GM19438 (cell line): ENCODE data around the gene TRDN.

Experiments
- ATAC-seq: cut with Tn5 transposase; IDR thresholded peaks from one replicate; pipeline ENCODE4 v1.9.1; 2021; ENCODE audit warnings: low read depth; ENCODE audit not compliant: unreplicated experiment

TRDN gene

GRCh38 chr6:123430970-123431369 lies 205.8 kb downstream of the TRDN start:
- ATAC-seq: no peak

- ATAC-seq: no peak
These were observed 209.7 kb downstream of the TRDN start for GRCh38 chr6:123427008-123427407.

- no peak for ATAC-seq
These were observed 213.6 kb downstream of the TRDN start for GRCh38 chr6:123423130-123423529.

GRCh38 chr6:123420512-123420911 lies 216.2 kb downstream of the TRDN start:
- no peak for ATAC-seq

GRCh38 chr6:123418071-123418470 lies 218.7 kb downstream of the TRDN start:
- ATAC-seq: no peak

GRCh38 chr6:123417535-123417934 lies 219.2 kb downstream of the TRDN start:
- ATAC-seq: no peak

DNA sequence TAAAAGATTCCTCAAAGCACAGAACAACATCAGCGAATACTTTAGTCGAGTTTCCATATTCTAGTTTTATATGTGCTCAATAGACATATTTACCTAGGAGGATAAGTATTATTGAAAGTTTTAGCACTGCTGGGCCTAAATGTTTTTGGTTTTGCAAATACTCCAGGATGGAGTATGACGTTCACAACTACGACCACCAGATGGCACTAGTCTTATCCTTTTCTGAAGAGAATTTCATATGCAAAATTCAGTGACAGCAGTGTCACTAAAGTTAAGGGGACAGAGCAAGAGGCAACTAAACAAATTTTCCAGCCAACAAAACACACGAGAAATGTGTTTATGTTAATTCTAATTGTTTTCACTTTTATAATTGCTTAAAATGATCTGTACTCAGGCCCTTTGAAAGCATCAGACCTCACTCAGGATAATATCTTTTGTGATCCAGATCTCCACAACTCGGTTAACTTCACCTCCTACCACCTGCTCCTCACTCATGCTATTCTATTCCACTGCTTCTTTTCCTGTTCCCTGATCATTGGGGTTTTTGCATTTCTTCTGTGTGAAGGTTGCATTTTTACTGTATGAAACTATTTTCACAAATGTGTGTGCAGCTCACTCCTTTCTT lies 220.8 kb downstream of the TRDN start:
- peak; percentile 87 for ATAC-seq

GRCh38 chr6:123404975-123405374 lies 231.8 kb downstream of the TRDN start:
- no peak for ATAC-seq

- peak; percentile 91 for ATAC-seq
These were observed 234.7 kb downstream of the TRDN start for GRCh38 chr6:123402052-123402451.

- ATAC-seq: no peak
These were observed 238.7 kb downstream of the TRDN start for GRCh38 chr6:123398072-123398471.

DNA sequence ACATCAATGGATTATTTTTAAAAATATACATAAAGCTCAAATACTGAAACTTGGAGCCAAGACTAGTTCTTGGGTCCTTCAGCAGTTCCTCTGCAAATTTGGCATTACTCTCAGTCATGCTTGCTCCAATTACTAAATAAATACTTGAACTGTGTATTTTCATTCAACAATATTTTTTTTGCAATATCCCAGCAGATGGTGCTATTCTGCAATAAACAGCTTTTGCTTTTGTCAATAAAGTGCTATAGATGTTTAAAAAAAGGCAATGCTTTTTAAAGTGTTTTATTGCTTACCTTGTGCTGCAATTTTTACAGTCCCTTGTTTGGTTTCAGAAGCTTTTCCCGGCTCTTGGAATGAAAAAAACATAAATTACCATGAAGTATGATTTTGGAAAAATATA lies 243.4 kb downstream of the TRDN start:
- ATAC-seq: no peak

DNA sequence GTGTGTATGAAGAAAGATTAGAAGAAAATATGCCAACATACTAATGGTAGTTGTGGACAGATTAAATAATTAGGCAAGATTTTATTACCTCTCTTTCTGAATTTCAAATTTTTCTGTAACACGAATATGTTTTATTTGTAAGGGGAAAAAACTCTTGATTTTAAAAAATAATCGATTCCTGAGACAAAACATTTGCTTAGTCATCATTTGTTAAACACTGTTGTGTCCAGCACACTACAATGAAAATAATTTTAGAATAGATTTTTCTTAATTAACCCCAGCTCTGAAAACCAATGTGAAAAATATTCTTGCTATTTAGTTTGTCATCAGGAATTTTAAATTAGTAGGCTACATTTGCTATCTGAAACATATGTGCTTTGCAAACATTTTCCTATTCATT lies 253.0 kb downstream of the TRDN start:
- no peak for ATAC-seq

DNA sequence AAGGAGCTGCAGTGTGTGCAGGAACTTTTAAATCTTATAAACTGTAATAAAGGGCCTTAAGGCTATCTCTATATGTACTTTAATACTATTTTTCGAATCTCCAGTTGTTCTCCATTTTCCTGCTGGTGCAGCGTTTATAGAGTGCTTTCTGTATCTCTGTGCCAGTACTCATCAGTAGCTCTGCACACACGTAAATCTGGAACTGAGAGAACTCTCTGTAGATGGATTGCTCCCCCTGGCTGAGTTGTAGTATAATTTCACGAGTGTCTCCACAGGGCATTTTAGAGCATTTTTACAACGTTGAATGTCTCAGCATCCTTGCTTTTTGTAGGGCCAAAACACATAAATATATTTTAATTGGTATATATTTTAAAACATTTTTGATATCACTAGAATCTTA lies 256.5 kb downstream of the TRDN start:
- no peak for ATAC-seq

- ATAC-seq: no peak
These were observed 264.0 kb downstream of the TRDN start for GRCh38 chr6:123372737-123373136.

DNA sequence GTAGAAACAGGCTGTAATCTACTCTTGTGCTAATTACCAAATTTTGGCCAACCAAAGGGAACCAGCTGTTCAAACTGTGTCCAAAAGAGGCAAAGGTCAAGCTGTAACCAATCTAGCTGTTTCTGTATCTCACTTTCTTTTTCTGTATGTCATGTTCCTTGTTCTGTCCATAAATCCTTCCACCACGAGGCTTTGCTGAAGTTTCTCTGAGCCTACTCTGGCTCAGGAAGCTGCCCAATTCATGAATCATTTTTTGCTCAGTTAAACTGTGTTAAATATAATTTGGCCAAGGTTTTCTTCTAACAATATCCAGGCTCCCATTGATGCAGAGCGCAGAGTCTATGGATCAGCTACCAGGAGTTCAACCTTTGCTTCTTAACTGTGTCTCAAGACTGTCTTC lies 272.8 kb downstream of the TRDN start:
- ATAC-seq: no peak

- ATAC-seq: no peak
These were observed 276.4 kb downstream of the TRDN start for GRCh38 chr6:123360359-123360758.

DNA sequence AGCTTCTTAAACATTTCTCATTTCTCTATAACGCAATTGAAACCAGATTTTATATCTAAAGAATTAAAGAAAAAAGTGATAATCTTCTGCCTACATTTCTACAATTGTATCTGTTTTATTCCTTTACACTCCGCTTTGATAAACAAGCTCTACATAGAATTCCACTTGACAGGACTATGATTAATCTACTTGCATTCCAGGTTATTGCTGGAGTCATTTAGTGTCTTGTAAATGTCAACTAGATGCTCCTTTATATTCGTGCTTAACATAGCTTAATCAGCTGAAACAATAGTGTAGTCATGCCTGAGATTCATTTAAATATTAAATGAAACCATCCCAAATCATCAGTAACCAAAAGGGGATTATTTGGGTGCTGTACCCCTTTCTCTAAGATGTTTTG lies 284.0 kb downstream of the TRDN start:
- no peak for ATAC-seq

DNA sequence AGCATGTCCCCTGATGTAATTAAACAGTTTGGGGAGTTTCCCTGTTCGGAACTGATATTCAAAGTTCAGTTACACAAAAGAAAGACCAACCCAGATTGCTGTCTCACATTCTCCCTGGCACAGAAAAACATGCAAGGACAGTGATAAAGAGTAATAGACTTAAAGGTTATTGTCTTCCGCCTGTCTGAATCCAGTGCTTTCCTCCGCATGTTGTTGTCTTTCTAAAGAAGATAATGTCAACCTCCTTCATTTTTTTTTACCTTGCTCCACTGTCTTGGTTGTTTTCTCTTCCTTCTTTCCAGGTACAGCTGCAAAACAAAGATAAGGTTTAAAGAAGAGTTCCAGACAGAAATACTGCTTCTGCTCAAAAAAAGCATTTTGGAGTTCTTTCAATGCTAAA lies 284.5 kb downstream of the TRDN start:
- no peak for ATAC-seq

GRCh38 chr6:123343836-123344235 lies 292.9 kb downstream of the TRDN start:
- no peak for ATAC-seq

GRCh38 chr6:123338394-123338793 lies 298.4 kb downstream of the TRDN start:
- ATAC-seq: no peak

DNA sequence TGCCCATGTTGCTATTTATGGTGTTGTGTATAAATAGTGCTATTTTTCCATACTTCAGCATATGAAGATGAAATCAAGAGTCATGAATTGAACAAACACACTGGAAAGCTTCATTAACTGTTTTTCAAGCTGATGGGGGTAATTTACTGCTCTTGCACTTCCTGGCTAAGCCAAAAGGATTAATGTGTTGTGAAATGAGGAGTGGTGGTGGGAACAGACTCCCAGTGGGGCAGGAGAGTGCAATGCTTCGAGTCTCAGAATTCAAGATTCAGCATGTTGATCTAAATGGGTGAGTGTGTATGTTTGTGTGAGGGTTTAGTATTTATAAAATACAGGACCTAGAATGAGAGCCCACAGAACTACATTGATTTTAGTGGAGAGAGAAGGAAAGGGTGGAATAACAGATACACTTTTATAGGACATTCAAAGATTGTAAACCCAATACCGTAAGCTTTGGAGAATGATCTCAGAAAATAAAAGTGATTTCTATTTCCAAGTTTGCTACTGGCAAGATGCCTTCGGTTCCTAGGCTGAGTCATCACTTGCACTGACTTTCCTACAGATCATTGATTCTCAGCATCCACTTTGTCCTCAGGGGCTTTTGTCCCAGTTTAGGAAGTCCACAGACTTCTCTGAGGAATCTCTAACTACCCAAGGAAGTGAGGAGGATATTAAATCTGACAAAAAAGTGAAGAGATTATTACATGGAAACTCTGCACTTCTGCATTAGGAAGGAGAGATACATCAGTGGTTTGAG lies 303.6 kb downstream of the TRDN start:
- ATAC-seq: no peak

DNA sequence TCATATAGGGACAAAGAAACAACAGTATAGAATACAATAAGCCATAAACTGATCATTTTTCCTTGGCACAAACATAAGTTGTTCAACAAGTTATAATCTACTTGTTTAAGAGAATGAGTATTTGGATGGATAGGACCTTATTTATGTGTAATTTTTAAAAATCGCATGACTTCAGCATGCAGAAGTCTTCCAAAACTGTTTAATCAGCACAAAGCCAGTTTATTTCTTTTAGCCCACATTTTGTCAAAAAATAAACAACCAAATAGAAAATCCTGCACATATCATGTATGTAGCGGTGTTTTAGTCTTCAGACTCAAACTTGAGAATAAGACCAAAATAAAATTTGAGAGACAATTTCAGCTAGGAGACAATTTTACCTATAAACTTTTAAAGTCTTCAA lies 304.7 kb downstream of the TRDN start:
- no peak for ATAC-seq
